Epithelial cell of esophagus (primary cell): ENCODE measurements around the gene PLD5.

Experiments
- DNase-seq: peaks from one replicate; pipeline ENCODE4 v3.0.0; 2010; ENCODE audit warnings: low read depth
- H3K4me3 ChIP-seq: 2 replicates; pipeline ENCODE4 v1.5.1; 2011; ENCODE audit warnings: mild to moderate bottlenecking, low read length, control low read depth
- CTCF ChIP-seq: IDR thresholded peaks from 2 replicates; pipeline ENCODE4 v1.5.1; 2011; ENCODE audit warnings: low read depth, mild to moderate bottlenecking, low read length, control low read depth, inconsistent platforms; ENCODE audit not compliant: insufficient read depth; ENCODE audit errors: missing control alignments

The PLD5 gene

GRCh38 chr1:242205622-242206489, 318.6 kb downstream of the PLD5 start:
- DNase-seq = peak; percentile 96
- H3K4me3 ChIP-seq = no peak overlapping the region

GRCh38 chr1:242203262-242203661, 321.2 kb downstream of the PLD5 start:
- DNase-seq = no peak
- TF ChIP-seq CTCF = no peak
- no peak overlapping the region for H3K4me3 ChIP-seq

More at GRCh38 chr1:242205622-242206489, 318.6 kb downstream of the PLD5 start:
- no peak for TF ChIP-seq CTCF

DNA sequence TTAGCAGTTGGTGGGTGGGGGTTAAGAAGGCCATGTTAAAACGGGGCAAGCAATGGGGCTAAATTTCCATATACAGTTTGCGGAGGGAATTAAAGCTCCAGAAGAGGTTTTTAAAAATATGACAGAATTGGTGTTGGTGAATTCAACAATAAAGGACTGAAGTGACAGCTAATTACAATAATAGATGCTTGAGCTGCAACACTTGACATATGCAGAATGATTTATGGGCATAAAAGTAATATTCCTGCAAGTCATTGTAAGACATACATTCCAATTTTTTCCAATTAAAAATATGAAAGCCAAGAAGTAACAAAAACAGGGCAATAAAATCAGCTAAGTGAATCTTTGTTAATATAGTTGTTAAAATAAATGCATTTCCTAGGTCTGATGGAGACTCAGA, 323.4 kb downstream of the PLD5 start:
- TF ChIP-seq CTCF = no peak
- no peak for DNase-seq
- H3K4me3 ChIP-seq = no peak overlapping the region

- no peak overlapping the region for H3K4me3 ChIP-seq
- DNase-seq = peak; percentile 93
- TF ChIP-seq CTCF = no peak
Measured at GRCh38 chr1:242199776-242200458, 324.6 kb downstream of the PLD5 start.

DNA sequence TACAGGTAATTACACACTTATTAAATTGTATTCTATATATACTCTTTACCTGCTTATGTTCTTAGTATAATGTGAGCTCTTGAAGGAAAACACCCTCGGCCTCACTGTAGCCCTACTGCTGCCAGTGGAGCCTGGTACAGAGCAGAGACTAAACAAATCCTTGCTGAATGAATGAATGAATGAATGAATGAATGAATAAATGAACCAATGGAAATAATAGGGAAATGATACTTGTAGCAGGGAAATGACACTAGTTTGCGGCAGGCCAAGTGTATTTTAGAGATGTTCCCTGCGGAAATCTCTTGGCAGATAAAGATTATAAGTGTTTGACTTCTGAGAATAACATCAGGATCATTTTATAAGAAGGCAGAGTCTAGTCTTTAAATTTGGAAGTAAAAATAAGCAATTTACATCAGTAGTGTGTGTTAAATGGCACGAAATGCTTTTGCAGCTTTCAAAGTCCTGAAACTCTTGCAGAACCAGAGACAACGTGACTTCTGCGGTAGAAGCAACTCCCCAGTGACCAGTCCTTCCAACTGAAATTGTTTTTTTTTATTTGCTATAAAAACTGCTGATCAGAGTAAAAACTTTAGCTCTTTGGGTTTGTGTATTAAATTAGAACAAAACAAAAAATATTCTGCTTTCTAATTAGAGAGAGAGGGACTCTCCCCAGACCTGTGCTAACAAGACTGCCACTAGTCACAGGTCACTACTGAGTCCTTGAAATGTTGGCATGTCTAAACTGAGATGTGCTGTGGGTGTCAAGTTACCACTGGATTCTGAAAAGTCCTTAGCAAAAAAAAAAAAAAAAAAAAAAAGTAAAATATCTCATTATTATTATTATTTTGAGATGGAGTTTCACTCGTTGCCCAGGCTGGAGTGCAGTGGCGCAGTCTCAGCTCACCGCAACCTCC, 326.3 kb downstream of the PLD5 start:
- DNase-seq = peak; percentile 79
- no peak overlapping the region for H3K4me3 ChIP-seq
- TF ChIP-seq CTCF = no peak

DNA sequence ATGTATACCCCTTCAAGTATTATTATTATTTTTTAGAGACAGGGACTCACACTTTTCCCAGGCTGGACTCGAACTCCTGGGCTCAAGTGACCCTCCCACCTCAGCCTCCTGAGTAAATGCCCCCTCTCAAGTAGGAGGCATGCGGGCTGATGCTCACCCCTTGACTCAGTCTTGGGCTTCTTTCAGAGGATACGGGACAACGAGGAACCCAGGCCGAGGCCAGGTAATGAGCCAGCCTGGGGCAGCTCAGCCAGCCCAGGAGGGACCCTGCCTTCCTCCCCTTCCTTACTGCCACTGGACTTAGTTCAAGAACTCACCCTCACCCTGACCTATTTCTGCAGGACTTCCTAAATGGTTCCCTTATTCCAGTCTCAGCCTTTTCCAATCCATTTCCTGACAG, 327.6 kb downstream of the PLD5 start:
- no peak for TF ChIP-seq CTCF
- no peak for DNase-seq
- H3K4me3 ChIP-seq = no peak overlapping the region
